Peyer's patch (tissue), 4 donors: Measurements from ENCODE around the gene C2CD4D. TPM values are rescaled to one million over a fixed set of nuclear protein-coding genes. Genes with fewer than 3 reads are reported as not detected.

ENCODE experiments used
- DNase-seq, 3 donors: peaks; one replicate each; pipeline ENCODE4 v3.0.0-alpha.2; 2017 to 2019
- H3K27ac ChIP-seq, 4 donors: fragments of 200-600 bp; sonication (generic); one replicate each; pipeline ENCODE4 v1.5.1; 2016 to 2019
- H3K27me3 ChIP-seq, 2 donors: fragments of 200-600 bp; sonication (generic); one replicate each; pipeline ENCODE4 v1.5.1; 2019
- H3K36me3 ChIP-seq, 3 donors: fragments of 200-600 bp; sonication (generic); one replicate each; pipeline ENCODE4 v1.5.1; 2016 to 2019
- H3K4me1 ChIP-seq, 4 donors: fragments of 200-600 bp; sonication (generic); one replicate each; pipeline ENCODE4 v1.5.1; 2016 to 2019
- H3K4me3 ChIP-seq, 4 donors: fragments of 200-600 bp; sonication (generic); 1 replicate in 3 of 4; 2 replicates in 1 of 4; pipeline ENCODE4 v1.5.1; 2016 to 2019; ENCODE audit warnings: mild to moderate bottlenecking in 1 of 4
- H3K9me3 ChIP-seq, 4 donors: fragments of 200-600 bp; sonication (generic); one replicate each; pipeline ENCODE4 v1.5.1; 2016 to 2019; ENCODE audit warnings: mild to moderate bottlenecking in 1 of 4
- POLR2A ChIP-seq, 2 donors: fragments of 450-650 bp; IDR thresholded peaks; one replicate each; pipeline ENCODE4 v1.5.1; 2017; ENCODE audit warnings: antibody characterized with exemption in 2 of 2, mild to moderate bottlenecking in 2 of 2, moderate library complexity in 2 of 2
- total RNA-seq, 4 donors: library from RNA; depleted of rRNA; stranded (reverse); fragments of >200 nt; gene quantifications; one replicate each; pipeline ENCODE4 v1.1.0, GENCODE V29; 2016
- TF ChIP-seq, protein P1 (sequence below), 6 experiments: fragments of 450-650 bp in 4 of 6; fragments of 200-600 bp in 2 of 6; sonication (generic) in 1 of 6; IDR thresholded peaks; one replicate each; pipeline ENCODE4 v1.5.1; 2017 to 2019; ENCODE audit warnings: antibody characterized with exemption in 6 of 6, mild to moderate bottlenecking in 3 of 6, moderate library complexity in 1 of 6

C2CD4D gene
- total RNA-seq, 4 donors from 2014 or later: 0.54 TPM; not detected in 3

DNA sequence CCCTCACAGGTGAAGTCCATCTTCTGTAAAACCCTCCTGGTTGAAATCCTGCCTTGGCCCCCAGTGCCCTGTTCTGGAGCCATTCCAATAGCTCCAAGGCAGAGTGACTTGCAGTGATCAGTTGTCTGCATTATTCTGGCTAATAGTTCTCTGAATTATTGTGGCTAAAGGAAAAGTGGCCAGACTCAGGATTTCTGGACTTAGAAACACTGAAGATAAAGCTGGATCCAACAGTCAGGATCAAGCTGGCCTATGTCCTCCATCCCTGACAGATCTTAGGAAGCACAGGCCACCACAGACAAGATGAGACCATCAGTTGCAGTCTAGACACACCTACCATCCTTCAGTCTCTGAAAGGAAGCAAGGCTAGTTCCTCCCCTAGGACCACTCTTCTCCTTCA is 801 bp upstream of the C2CD4D start:
- H3K27me3 ChIP-seq: no peaks in the 10 kb centered on the region
- peaks cover 0 to 38% (median 12%) of the 10 kb centered on the region in 4 donors for H3K4me1 ChIP-seq
- peak overlapping the region in 2 of 4 donors; percentile 51 to 53 for H3K4me3 ChIP-seq

DNA sequence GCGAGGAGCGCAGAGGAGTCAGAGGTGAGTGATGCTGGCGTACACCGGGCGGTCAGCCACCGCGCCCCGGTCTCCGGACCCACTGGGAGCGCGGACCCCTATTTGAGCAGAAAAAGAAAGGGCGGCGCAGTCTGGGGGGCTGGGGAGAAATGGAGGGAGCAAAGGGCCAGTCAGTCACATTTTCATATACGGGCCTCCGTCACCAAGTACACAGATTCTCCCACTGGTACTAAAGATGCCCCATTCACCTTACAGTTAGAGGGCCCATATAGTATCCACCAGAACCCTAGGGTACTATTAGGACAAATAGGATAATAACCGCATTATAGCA is 573 bp downstream of the C2CD4D start:
- peaks cover 0 to 50% (median 12%) of the 10 kb centered on the region in 4 donors for H3K4me1 ChIP-seq
- H3K27ac ChIP-seq: peak overlapping the region; percentile 66 to 78 (median 72)
- no peak for DNase-seq
- H3K4me3 ChIP-seq: peak overlapping the region; percentile 42 to 67 (median 52)
- H3K27me3 ChIP-seq: no peaks in the 10 kb centered on the region
- H3K9me3 ChIP-seq: no peaks in the 10 kb centered on the region
- no peaks in the 10 kb centered on the region for H3K36me3 ChIP-seq
- no peak for TF ChIP-seq POLR2A (IDR thresholded peaks at IDR 0.05)
- TF ChIP-seq, protein P1, sequence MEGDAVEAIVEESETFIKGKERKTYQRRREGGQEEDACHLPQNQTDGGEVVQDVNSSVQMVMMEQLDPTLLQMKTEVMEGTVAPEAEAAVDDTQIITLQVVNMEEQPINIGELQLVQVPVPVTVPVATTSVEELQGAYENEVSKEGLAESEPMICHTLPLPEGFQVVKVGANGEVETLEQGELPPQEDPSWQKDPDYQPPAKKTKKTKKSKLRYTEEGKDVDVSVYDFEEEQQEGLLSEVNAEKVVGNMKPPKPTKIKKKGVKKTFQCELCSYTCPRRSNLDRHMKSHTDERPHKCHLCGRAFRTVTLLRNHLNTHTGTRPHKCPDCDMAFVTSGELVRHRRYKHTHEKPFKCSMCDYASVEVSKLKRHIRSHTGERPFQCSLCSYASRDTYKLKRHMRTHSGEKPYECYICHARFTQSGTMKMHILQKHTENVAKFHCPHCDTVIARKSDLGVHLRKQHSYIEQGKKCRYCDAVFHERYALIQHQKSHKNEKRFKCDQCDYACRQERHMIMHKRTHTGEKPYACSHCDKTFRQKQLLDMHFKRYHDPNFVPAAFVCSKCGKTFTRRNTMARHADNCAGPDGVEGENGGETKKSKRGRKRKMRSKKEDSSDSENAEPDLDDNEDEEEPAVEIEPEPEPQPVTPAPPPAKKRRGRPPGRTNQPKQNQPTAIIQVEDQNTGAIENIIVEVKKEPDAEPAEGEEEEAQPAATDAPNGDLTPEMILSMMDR (IDR thresholded peaks at IDR 0.05): no peak

More for the DNA sequence above, 801 bp upstream of the C2CD4D start:
- no peak for DNase-seq
- Histone ChIP-seq H3K36me3 (no peaks in the 10 kb centered on the region), H3K9me3 (no peaks in the 10 kb centered on the region), H3K27ac (peak overlapping the region; percentile 55 to 78 (median 72))
- TF ChIP-seq, protein P1 (IDR thresholded peaks at IDR 0.05): no peak
- TF ChIP-seq POLR2A (IDR thresholded peaks at IDR 0.05): no peak

DNA sequence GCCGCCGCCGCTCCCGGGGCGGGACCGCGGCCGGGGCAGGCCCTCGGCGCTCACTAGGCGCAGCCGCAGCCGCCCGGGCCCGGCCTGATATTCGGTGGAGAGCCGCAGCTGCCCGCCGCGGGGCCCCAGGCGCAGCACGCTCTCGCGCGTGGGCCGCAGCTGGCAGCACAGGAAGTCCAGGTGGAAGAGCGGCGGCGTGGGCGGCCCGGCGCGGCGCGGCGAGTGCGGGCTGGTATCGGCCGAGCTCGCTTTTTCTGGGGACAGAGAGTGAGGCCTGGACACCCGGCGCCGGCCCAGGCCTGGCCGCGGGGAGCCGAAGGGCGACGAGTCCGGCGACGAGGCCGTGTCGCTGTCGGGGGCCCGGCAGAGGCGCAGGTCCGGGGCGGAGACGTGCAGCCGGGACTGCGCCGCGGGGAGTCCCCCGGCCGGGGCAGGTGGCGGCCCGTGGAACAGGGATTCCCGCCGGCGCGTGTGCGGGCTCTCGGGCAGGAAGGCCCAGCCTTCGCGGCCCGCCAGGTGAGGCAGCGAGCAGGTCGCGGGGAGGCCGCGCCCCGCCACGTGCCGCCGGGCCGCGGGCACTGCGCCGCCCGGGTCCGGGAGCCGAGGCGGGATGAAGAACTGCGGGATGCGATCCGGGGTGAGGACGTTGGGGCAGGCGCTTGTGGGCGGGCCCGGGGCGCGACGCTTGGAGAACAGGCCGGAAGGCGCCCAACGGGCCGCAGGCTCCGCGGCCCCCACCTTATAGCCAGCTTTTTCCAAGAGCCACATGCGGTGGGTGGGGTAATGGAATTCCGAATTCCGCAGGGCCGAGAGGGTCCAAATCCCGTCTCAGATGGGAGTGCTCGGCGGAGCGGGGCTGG is 1.2 kb downstream of the C2CD4D start:
- Histone ChIP-seq H3K27me3 (no peaks in the 10 kb centered on the region), H3K27ac (peak overlapping the region in 3 of 4 donors; percentile 66 to 78 (median 71)), H3K4me3 (peak overlapping the region; percentile 42 to 67 (median 52)), H3K4me1 (peaks cover 0 to 56% (median 12%) of the 10 kb centered on the region in 4 donors), H3K36me3 (no peaks in the 10 kb centered on the region), H3K9me3 (no peaks in the 10 kb centered on the region)
- DNase-seq: peak in 1 of 3 donors; percentile 54
- no peak for TF ChIP-seq POLR2A (IDR thresholded peaks at IDR 0.05)
- TF ChIP-seq, protein P1 (IDR thresholded peaks at IDR 0.05): no peak

DNA sequence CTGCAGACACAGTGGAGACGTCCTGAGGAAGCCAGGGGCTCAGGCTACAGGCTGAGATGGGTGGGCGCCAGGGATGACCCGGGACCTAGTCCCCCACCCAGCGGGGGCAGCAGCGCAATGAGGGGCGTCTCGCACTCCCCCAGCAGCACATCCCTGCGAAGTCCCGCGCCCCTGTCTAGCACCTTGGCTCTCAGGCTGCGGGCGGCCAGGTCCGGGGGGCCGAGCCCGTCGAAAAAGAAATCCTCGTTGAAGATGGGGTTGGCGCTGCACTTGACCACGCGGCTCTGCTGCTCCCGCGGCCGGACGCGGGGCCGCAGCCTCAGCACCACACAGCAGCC is 1.8 kb downstream of the C2CD4D start:
- TF ChIP-seq, protein P1 (IDR thresholded peaks at IDR 0.05): no peak
- no peak for TF ChIP-seq POLR2A (IDR thresholded peaks at IDR 0.05)
- Histone ChIP-seq H3K27me3 (no peaks in the 10 kb centered on the region), H3K9me3 (no peaks in the 10 kb centered on the region), H3K27ac (peak overlapping the region in 2 of 4 donors; percentile 66 to 78), H3K4me1 (peaks cover 0 to 62% (median 12%) of the 10 kb centered on the region in 4 donors), H3K36me3 (no peaks in the 10 kb centered on the region), H3K4me3 (peak overlapping the region; percentile 42 to 67 (median 52))
- DNase-seq: no peak

DNA sequence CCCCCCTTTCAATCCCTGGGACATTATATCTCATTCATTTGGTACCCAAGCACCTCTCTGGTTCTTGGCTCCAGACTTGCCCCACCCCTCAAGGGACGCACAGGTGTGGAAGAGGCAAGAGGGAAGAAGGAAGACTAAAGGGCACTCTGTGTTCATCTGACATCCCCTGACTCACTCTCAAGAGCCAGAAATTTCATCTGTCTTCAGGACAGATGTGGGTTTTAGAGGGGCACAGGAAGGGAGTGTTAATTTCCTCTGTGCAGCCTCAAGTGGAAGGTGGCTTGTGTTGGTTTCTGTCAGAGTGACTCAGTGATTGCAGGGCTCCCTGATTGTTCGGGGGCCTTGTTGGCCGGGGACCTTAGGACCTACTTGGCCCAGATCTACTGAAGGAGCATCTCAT is 2.4 kb downstream of the C2CD4D start:
- H3K4me1 ChIP-seq: peaks cover 0 to 66% (median 12%) of the 10 kb centered on the region in 4 donors

More for the DNA sequence above, 2.4 kb downstream of the C2CD4D start:
- H3K36me3 ChIP-seq: no peaks in the 10 kb centered on the region
- no peak for DNase-seq
- H3K27me3 ChIP-seq: no peaks in the 10 kb centered on the region
- no peak overlapping the region for H3K4me3 ChIP-seq
- H3K27ac ChIP-seq: peak overlapping the region in 3 of 4 donors; percentile 45 to 78 (median 66)
- no peaks in the 10 kb centered on the region for H3K9me3 ChIP-seq
- TF ChIP-seq POLR2A (IDR thresholded peaks at IDR 0.05): no peak
- TF ChIP-seq, protein P1 (IDR thresholded peaks at IDR 0.05): no peak
